ENCODE data around the gene LHX2. TPM values are rescaled to one million over a fixed set of nuclear protein-coding genes. Genes with fewer than 3 reads are reported as not detected.

LHX2 gene
- total and polyA plus RNA-seq, 10 donors = 0.20 to 0.35 (median 0.28) TPM; not detected in 5

DNA sequence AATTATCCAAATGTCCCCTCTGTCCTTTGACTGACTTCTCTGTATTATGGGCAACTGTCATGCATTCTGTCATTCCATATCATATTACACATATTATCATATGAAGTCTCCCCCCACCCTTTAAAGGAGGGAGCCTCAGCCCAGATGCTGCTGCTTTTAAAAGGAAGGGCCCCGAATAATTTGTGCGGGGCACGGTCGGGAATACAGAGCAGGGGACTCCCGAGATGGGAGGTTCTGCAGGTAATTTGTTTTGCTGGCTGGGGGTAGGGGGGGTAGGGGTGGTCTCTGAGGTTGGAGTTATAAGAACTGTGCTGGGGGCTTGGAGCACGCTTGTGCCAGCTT lies 10.1 kb upstream of the LHX2 start:
- Histone ChIP-seq H3K9me3 (no peaks in the 10 kb centered on the region), H3K4me3 (no peak overlapping the region), H3K36me3 (no peaks in the 10 kb centered on the region), H3K27ac (no peak overlapping the region), H3K27me3 (replicated peaks in 1 of 7) (peaks cover 4 to 98% (median 94%) of the 10 kb centered on the region in 7 donors), H3K4me1 (peaks cover 19 to 43% (median 34%) of the 10 kb centered on the region in 6 donors)
- DNase-seq = peak; percentile 13
- intact Hi-C loops (cut with DNase I; ENCODE audit: low total_unique reads) = no loop called here
- TF ChIP-seq, protein P1, sequence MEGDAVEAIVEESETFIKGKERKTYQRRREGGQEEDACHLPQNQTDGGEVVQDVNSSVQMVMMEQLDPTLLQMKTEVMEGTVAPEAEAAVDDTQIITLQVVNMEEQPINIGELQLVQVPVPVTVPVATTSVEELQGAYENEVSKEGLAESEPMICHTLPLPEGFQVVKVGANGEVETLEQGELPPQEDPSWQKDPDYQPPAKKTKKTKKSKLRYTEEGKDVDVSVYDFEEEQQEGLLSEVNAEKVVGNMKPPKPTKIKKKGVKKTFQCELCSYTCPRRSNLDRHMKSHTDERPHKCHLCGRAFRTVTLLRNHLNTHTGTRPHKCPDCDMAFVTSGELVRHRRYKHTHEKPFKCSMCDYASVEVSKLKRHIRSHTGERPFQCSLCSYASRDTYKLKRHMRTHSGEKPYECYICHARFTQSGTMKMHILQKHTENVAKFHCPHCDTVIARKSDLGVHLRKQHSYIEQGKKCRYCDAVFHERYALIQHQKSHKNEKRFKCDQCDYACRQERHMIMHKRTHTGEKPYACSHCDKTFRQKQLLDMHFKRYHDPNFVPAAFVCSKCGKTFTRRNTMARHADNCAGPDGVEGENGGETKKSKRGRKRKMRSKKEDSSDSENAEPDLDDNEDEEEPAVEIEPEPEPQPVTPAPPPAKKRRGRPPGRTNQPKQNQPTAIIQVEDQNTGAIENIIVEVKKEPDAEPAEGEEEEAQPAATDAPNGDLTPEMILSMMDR (IDR thresholded peaks at IDR 0.05 in 8 of 11, conservative IDR thresholded peaks at IDR 0.05 in 3 of 11) = no peak
- TF ChIP-seq POLR2A (IDR thresholded peaks at IDR 0.05) (no peak), POLR2AphosphoS5 (IDR thresholded peaks at IDR 0.05) (no peak)
- WGBS, 5 donors = 5 to 11% (median 7%) methylated on average over 6 of the region's 6 CpGs

- no peaks in the 10 kb centered on the region for H3K9me3 ChIP-seq
- no peaks in the 10 kb centered on the region for H3K36me3 ChIP-seq
- no peak overlapping the region for H3K27ac ChIP-seq
- intact Hi-C loops (cut with DNase I; ENCODE audit: low total_unique reads) = no loop called here
- peaks cover 15 to 43% (median 29%) of the 10 kb centered on the region in 6 donors for H3K4me1 ChIP-seq
- peaks cover 4 to 98% (median 94%) of the 10 kb centered on the region in 7 donors for H3K27me3 ChIP-seq (replicated peaks in 1 of 7)
- 2 to 18% (median 9%) methylated on average over 5 of the region's 5 CpGs for WGBS, 5 donors
- TF ChIP-seq, protein P1 (IDR thresholded peaks at IDR 0.05 in 8 of 11, conservative IDR thresholded peaks at IDR 0.05 in 3 of 11) = no peak
- no peak for TF ChIP-seq POLR2A (IDR thresholded peaks at IDR 0.05)
- no peak for TF ChIP-seq POLR2AphosphoS5 (IDR thresholded peaks at IDR 0.05)
- DNase-seq = peak; percentile 33
- no peak overlapping the region for H3K4me3 ChIP-seq
These were observed 9.6 kb upstream of the LHX2 start for GRCh38 chr9:124001866-124002525.

GRCh38 chr9:124003636-124004349 lies 7.8 kb upstream of the LHX2 start:
- H3K27me3 ChIP-seq (replicated peaks in 1 of 7) = peaks cover 8 to 98% (median 94%) of the 10 kb centered on the region in 7 donors
- no peaks in the 10 kb centered on the region for H3K36me3 ChIP-seq
- H3K4me1 ChIP-seq = peaks cover 8 to 38% (median 22%) of the 10 kb centered on the region in 6 donors
- WGBS, 5 donors = 3 to 10% (median 6%) methylated on average over 4 of the region's 4 CpGs
- H3K4me3 ChIP-seq = no peak overlapping the region
- no peak for DNase-seq
- H3K27ac ChIP-seq = no peak overlapping the region
- TF ChIP-seq, protein P1 (IDR thresholded peaks at IDR 0.05 in 8 of 11, conservative IDR thresholded peaks at IDR 0.05 in 3 of 11) = no peak
- TF ChIP-seq POLR2AphosphoS5 (IDR thresholded peaks at IDR 0.05) (no peak), POLR2A (IDR thresholded peaks at IDR 0.05) (no peak)
- intact Hi-C loops (cut with DNase I; ENCODE audit: low total_unique reads) = no loop called here
- H3K9me3 ChIP-seq = no peaks in the 10 kb centered on the region

DNA sequence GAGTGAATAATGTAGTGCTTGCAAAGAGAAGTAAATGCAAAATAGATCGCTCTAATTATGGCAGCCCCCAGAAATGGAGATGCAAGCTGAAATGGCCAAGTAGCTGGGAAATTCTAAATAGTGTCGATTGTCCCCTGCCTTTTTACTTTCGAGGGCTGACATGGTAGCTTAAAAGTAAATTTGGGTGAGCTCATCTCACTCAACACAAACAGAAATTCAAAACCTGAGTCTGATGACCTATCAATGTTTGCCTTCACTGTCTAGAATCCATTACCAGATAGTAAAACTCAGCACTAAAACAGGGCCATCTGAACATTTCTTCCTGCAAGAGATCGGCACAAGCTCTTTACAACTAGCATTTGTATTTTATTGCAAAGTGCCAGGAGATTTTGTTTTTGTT lies 7.0 kb upstream of the LHX2 start:
- intact Hi-C loops (cut with DNase I; ENCODE audit: low total_unique reads) = no loop called here
- 4 to 10% (median 8%) methylated on average over 4 of the region's 4 CpGs for WGBS, 5 donors
- H3K27me3 ChIP-seq (replicated peaks in 1 of 7) = peaks cover 8 to 100% (median 97%) of the 10 kb centered on the region in 7 donors
- H3K27ac ChIP-seq = no peak overlapping the region
- DNase-seq = no peak
- H3K4me1 ChIP-seq = peaks cover 9 to 41% (median 24%) of the 10 kb centered on the region in 6 donors
- no peaks in the 10 kb centered on the region for H3K36me3 ChIP-seq
- H3K4me3 ChIP-seq = no peak overlapping the region
- TF ChIP-seq POLR2A (IDR thresholded peaks at IDR 0.05) = no peak
- no peak for TF ChIP-seq POLR2AphosphoS5 (IDR thresholded peaks at IDR 0.05)
- TF ChIP-seq, protein P1 (IDR thresholded peaks at IDR 0.05 in 8 of 11, conservative IDR thresholded peaks at IDR 0.05 in 3 of 11) = no peak
- no peaks in the 10 kb centered on the region for H3K9me3 ChIP-seq
